Neural cell (in vitro differentiated cells): Measurements from ENCODE around the gene C21orf58. TPM values are rescaled to one million over a fixed set of nuclear protein-coding genes. Genes with fewer than 3 reads are reported as not detected.

Source experiments
- H2AFZ ChIP-seq: fragments of 200-600, 300-800 bp; sonication (generic), shearing (Covaris generic); 2 replicates; pipeline ENCODE4 v1.6.0; 2014; ENCODE audit warnings: low read depth, mild to moderate bottlenecking, antibody characterized with exemption, low read length, moderate library complexity
- H3F3A ChIP-seq: fragments of 200-600 bp; shearing (Covaris generic); 2 replicates; pipeline ENCODE4 v1.6.1; 2016; ENCODE audit warnings: mild to moderate bottlenecking, moderate library complexity, mixed read lengths, antibody characterized with exemption, low read length; ENCODE audit not compliant: insufficient read depth, poor library complexity, severe bottlenecking
- H3K27ac ChIP-seq: fragments of 200-600, 300-800 bp; sonication (generic), shearing (Covaris generic); 2 replicates; pipeline ENCODE4 v1.5.1; 2014; ENCODE audit warnings: mild to moderate bottlenecking, low read length, moderate library complexity
- H3K27me3 ChIP-seq: fragments of 300-800, 200-600 bp; sonication (generic), shearing (Covaris generic); 2 replicates; pipeline ENCODE4 v1.6.0; 2014; ENCODE audit warnings: mild to moderate bottlenecking, low read depth, low read length, moderate library complexity; ENCODE audit not compliant: insufficient read depth
- H3K36me3 ChIP-seq: fragments of 300-800, 200-600 bp; sonication (generic), shearing (Covaris generic); 2 replicates; pipeline ENCODE4 v1.5.1; 2014; ENCODE audit warnings: mild to moderate bottlenecking, antibody characterized with exemption, low read length, moderate library complexity; ENCODE audit not compliant: insufficient read depth
- H3K4me2 ChIP-seq: fragments of 300-800, 200-600 bp; sonication (generic), shearing (Covaris generic); 2 replicates; pipeline ENCODE4 v1.6.0; 2014; ENCODE audit warnings: mild to moderate bottlenecking, low read length
- H3K4me3 ChIP-seq: fragments of 300-800, 200-600 bp; sonication (generic), shearing (Covaris generic); 2 replicates; pipeline ENCODE4 v1.5.1; 2014; ENCODE audit warnings: mild to moderate bottlenecking, low read length, moderate library complexity
- H3K79me2 ChIP-seq: fragments of 200-600 bp; shearing (Covaris generic); replicated peaks from 2 replicates; pipeline ENCODE4 v1.6.0; 2014; ENCODE audit warnings: mild to moderate bottlenecking, low read length, moderate library complexity; ENCODE audit not compliant: insufficient read depth
- H3K9ac ChIP-seq: fragments of 300-800, 200-600 bp; sonication (generic), shearing (Covaris generic); 2 replicates; pipeline ENCODE4 v1.6.1; 2016; ENCODE audit warnings: mild to moderate bottlenecking, low read length, mixed read lengths
- H3K9me2 ChIP-seq: fragments of 200-600 bp; shearing (Covaris generic); 2 replicates; pipeline ENCODE4 v1.6.1; 2016; ENCODE audit warnings: mild to moderate bottlenecking, low read length, mixed read lengths; ENCODE audit not compliant: insufficient read depth
- H3K9me3 ChIP-seq: fragments of 200-600, 300-800 bp; sonication (generic), shearing (Covaris generic); 2 replicates; pipeline ENCODE4 v1.6.1; 2016; ENCODE audit warnings: mild to moderate bottlenecking, mixed run types, low read length, moderate library complexity, mixed read lengths
- H4K20me1 ChIP-seq: fragments of 200-600 bp; shearing (Covaris generic); 2 replicates; pipeline ENCODE4 v1.6.1; 2016; ENCODE audit warnings: mild to moderate bottlenecking, mixed run types; ENCODE audit not compliant: insufficient read depth
- CTCF ChIP-seq: fragments of 450-650 bp; IDR thresholded peaks from 2 replicates; pipeline ENCODE4 v1.5.1; 2014; ENCODE audit warnings: antibody characterized with exemption, mild to moderate bottlenecking, moderate library complexity; ENCODE audit not compliant: poor library complexity, severe bottlenecking
- EP300 ChIP-seq: fragments of 450-650 bp; conservative IDR thresholded peaks from 2 replicates; pipeline ENCODE4 v1.6.1; 2014; ENCODE audit warnings: antibody characterized with exemption, mild to moderate bottlenecking, moderate library complexity; ENCODE audit not compliant: poor library complexity, severe bottlenecking
- EZH2 ChIP-seq: fragments of 200-600, 300-800 bp; shearing (Covaris generic), sonication (generic); IDR thresholded peaks from 2 replicates; pipeline ENCODE4 v1.6.1; 2014; ENCODE audit warnings: antibody characterized with exemption, low read length, borderline replicate concordance, mild to moderate bottlenecking; ENCODE audit not compliant: insufficient read depth, poor library complexity, severe bottlenecking
- MXI1 ChIP-seq: fragments of 450-650 bp; conservative IDR thresholded peaks from 2 replicates; pipeline ENCODE4 v1.6.1; 2014; ENCODE audit warnings: antibody characterized with exemption, mild to moderate bottlenecking; ENCODE audit not compliant: poor library complexity, severe bottlenecking
- POLR2AphosphoS5 ChIP-seq: IDR thresholded peaks from 2 replicates; pipeline ENCODE4 v1.6.1; 2012
- RAD21 ChIP-seq: fragments of 450-650 bp; conservative IDR thresholded peaks from 2 replicates; pipeline ENCODE4 v1.6.1; 2014; ENCODE audit warnings: antibody characterized with exemption, mild to moderate bottlenecking, moderate library complexity
- SMC3 ChIP-seq: fragments of 450-650 bp; conservative IDR thresholded peaks from 2 replicates; pipeline ENCODE4 v1.6.1; 2014; ENCODE audit warnings: antibody characterized with exemption, mild to moderate bottlenecking, moderate library complexity; ENCODE audit not compliant: poor library complexity
- TAF1 ChIP-seq: IDR thresholded peaks from 2 replicates; pipeline ENCODE4 v1.6.1; 2012; ENCODE audit warnings: low read depth
- polyA plus RNA-seq: library from polyadenylated mRNA; depleted of rRNA; stranded (reverse); fragments of >200 nt; gene quantifications from 2 replicates; pipeline ENCODE4 v1.2.3, GENCODE V29; 2014
- TF ChIP-seq, protein P1 (sequence below): IDR thresholded peaks from 2 replicates; pipeline ENCODE4 v1.6.1; 2012; ENCODE audit warnings: borderline replicate concordance

Gene C21orf58
- polyA plus RNA-seq, 1 donor from 2014 or later = 3.0 TPM

GRCh38 chr21:46366091-46366490 is 42.4 kb upstream of the C21orf58 start:
- no peaks in the 10 kb centered on the region for H3K9me3 ChIP-seq
- no peaks in the 10 kb centered on the region for H3K9me2 ChIP-seq
- no peak overlapping the region for H2AFZ ChIP-seq
- no peak overlapping the region for H3K4me3 ChIP-seq
- H3K79me2 ChIP-seq = no peaks in the 10 kb centered on the region
- H3K27me3 ChIP-seq = no peaks in the 10 kb centered on the region
- no peak overlapping the region for H3K27ac ChIP-seq
- H3K36me3 ChIP-seq = no peaks in the 10 kb centered on the region
- H3F3A ChIP-seq = no peaks in the 10 kb centered on the region
- H4K20me1 ChIP-seq = no peaks in the 10 kb centered on the region
- H3K9ac ChIP-seq = no peak overlapping the region
- no peak overlapping the region for H3K4me2 ChIP-seq
- TF ChIP-seq EP300 (no peak), RAD21 (no peak), EZH2 (no peak), TAF1 (no peak), POLR2AphosphoS5 (no peak), CTCF (no peak), MXI1 (no peak), SMC3 (no peak)
- TF ChIP-seq, protein P1, sequence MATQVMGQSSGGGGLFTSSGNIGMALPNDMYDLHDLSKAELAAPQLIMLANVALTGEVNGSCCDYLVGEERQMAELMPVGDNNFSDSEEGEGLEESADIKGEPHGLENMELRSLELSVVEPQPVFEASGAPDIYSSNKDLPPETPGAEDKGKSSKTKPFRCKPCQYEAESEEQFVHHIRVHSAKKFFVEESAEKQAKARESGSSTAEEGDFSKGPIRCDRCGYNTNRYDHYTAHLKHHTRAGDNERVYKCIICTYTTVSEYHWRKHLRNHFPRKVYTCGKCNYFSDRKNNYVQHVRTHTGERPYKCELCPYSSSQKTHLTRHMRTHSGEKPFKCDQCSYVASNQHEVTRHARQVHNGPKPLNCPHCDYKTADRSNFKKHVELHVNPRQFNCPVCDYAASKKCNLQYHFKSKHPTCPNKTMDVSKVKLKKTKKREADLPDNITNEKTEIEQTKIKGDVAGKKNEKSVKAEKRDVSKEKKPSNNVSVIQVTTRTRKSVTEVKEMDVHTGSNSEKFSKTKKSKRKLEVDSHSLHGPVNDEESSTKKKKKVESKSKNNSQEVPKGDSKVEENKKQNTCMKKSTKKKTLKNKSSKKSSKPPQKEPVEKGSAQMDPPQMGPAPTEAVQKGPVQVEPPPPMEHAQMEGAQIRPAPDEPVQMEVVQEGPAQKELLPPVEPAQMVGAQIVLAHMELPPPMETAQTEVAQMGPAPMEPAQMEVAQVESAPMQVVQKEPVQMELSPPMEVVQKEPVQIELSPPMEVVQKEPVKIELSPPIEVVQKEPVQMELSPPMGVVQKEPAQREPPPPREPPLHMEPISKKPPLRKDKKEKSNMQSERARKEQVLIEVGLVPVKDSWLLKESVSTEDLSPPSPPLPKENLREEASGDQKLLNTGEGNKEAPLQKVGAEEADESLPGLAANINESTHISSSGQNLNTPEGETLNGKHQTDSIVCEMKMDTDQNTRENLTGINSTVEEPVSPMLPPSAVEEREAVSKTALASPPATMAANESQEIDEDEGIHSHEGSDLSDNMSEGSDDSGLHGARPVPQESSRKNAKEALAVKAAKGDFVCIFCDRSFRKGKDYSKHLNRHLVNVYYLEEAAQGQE = no peak

DNA sequence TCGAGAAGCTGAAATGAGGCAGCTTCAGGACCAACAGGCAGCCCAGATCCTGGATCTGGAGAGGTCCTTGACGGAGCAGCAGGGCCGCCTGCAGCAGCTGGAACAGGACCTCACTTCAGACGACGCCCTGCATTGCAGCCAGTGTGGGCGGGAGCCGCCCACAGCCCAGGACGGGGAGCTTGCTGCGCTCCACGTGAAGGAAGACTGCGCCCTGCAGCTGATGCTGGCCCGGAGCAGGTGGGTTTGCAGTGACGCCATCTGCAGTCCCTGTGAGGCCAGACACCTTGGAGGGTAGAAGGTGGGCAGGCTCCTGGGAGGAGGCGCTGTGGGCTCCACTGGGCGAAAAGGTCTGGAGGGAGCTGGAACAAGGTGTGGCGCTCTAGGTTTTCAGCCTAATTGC is 40.0 kb upstream of the C21orf58 start:
- no peak overlapping the region for H2AFZ ChIP-seq
- H3K27ac ChIP-seq = no peak overlapping the region
- H3K4me2 ChIP-seq = no peak overlapping the region
- H3K4me3 ChIP-seq = no peak overlapping the region
- TF ChIP-seq, protein P1 = no peak
- no peak for TF ChIP-seq TAF1
- no peak for TF ChIP-seq RAD21
- TF ChIP-seq EP300 = no peak
- TF ChIP-seq CTCF = no peak
- H3K9me3 ChIP-seq = no peaks in the 10 kb centered on the region
- no peak overlapping the region for H3K9ac ChIP-seq
- no peaks in the 10 kb centered on the region for H3K79me2 ChIP-seq
- H3F3A ChIP-seq = no peaks in the 10 kb centered on the region
- H3K27me3 ChIP-seq = no peaks in the 10 kb centered on the region
- no peaks in the 10 kb centered on the region for H4K20me1 ChIP-seq
- no peaks in the 10 kb centered on the region for H3K36me3 ChIP-seq
- H3K9me2 ChIP-seq = no peaks in the 10 kb centered on the region
